Suppressor macrophage (primary cell): ENCODE results near the gene MORN4.

Experiments
- DNase-seq, 4 experiments: peaks; one replicate each; pipeline ENCODE4 v3.0.0-alpha.2; 2020 to 2022

Gene MORN4

GRCh38 chr10:97572214-97572989, 60.9 kb downstream of the MORN4 start, which contains the start of gene ANKRD2:
TSS of gene ANKRD2 (plus strand) at chr10:97572779. CDS start at chr10:97572789, 10 bp downstream.
- peak; percentile 69 to 91 (median 83) for DNase-seq

- no peak for DNase-seq
Measured at GRCh38 chr10:97571622-97572021, 61.7 kb downstream of the MORN4 start.

- no peak for DNase-seq
Measured at GRCh38 chr10:97570789-97571471, 62.4 kb downstream of the MORN4 start.

- no peak for DNase-seq
Measured at GRCh38 chr10:97570146-97570788, 63.0 kb downstream of the MORN4 start.

GRCh38 chr10:97567891-97568290, 65.4 kb downstream of the MORN4 start:
- no peak for DNase-seq

- DNase-seq, result no peak
Measured at GRCh38 chr10:97566336-97566996, 66.8 kb downstream of the MORN4 start.

GRCh38 chr10:97564776-97565175, 68.5 kb downstream of the MORN4 start:
- DNase-seq, result no peak
